Fibroblast of gingiva (primary cell): Measurements from ENCODE around the gene MAML3.

ENCODE experiments used
- DNase-seq: peaks from one replicate; pipeline ENCODE4 v3.0.0-alpha.2; 2011; ENCODE audit warnings: low read depth

MAML3 gene

GRCh38 chr4:139921429-139922184, 232.4 kb downstream of the MAML3 start:
- no peak for DNase-seq

GRCh38 chr4:139920486-139921002, 233.4 kb downstream of the MAML3 start:
- DNase-seq = no peak

- DNase-seq = peak; percentile 71
These were observed 234.5 kb downstream of the MAML3 start for GRCh38 chr4:139919521-139919920.

- DNase-seq = peak; percentile 41
These were observed 235.0 kb downstream of the MAML3 start for GRCh38 chr4:139919004-139919403.

- no peak for DNase-seq
These were observed 235.4 kb downstream of the MAML3 start for GRCh38 chr4:139918591-139918990.

- DNase-seq = no peak
These were observed 236.1 kb downstream of the MAML3 start for GRCh38 chr4:139917896-139918295.

GRCh38 chr4:139916041-139916440, 237.9 kb downstream of the MAML3 start:
- peak; percentile 16 for DNase-seq

- no peak for DNase-seq
These were observed 238.9 kb downstream of the MAML3 start for GRCh38 chr4:139915037-139915436.

- peak; percentile 54 for DNase-seq
These were observed 239.9 kb downstream of the MAML3 start for GRCh38 chr4:139913995-139914598.

GRCh38 chr4:139913398-139913990, 240.5 kb downstream of the MAML3 start:
- DNase-seq = peak; percentile 6

GRCh38 chr4:139912445-139912844, 241.5 kb downstream of the MAML3 start:
- peak; percentile 21 for DNase-seq

- DNase-seq = peak; percentile 21
These were observed 243.9 kb downstream of the MAML3 start for GRCh38 chr4:139910106-139910505.

GRCh38 chr4:139908636-139909437, 245.1 kb downstream of the MAML3 start:
- no peak for DNase-seq

GRCh38 chr4:139907001-139907809, 246.8 kb downstream of the MAML3 start:
- no peak for DNase-seq

GRCh38 chr4:139905489-139905888, 248.5 kb downstream of the MAML3 start:
- DNase-seq = no peak

- no peak for DNase-seq
These were observed 249.6 kb downstream of the MAML3 start for GRCh38 chr4:139904406-139904805.

GRCh38 chr4:139903845-139904244, 250.1 kb downstream of the MAML3 start:
- DNase-seq = no peak

- peak; percentile 38 for DNase-seq
These were observed 251.4 kb downstream of the MAML3 start for GRCh38 chr4:139902321-139903320.

GRCh38 chr4:139901531-139902320, 252.3 kb downstream of the MAML3 start:
- peak; percentile 62 for DNase-seq
